GM19372 (cell line): Measurements from ENCODE around the gene CDKN1C.

Source experiments
- ATAC-seq: cut with Tn5 transposase; IDR thresholded peaks from one replicate; pipeline ENCODE4 v1.9.1; 2021; ENCODE audit warnings: mild to moderate bottlenecking, low read depth, moderate library complexity; ENCODE audit not compliant: unreplicated experiment

Gene CDKN1C

DNA sequence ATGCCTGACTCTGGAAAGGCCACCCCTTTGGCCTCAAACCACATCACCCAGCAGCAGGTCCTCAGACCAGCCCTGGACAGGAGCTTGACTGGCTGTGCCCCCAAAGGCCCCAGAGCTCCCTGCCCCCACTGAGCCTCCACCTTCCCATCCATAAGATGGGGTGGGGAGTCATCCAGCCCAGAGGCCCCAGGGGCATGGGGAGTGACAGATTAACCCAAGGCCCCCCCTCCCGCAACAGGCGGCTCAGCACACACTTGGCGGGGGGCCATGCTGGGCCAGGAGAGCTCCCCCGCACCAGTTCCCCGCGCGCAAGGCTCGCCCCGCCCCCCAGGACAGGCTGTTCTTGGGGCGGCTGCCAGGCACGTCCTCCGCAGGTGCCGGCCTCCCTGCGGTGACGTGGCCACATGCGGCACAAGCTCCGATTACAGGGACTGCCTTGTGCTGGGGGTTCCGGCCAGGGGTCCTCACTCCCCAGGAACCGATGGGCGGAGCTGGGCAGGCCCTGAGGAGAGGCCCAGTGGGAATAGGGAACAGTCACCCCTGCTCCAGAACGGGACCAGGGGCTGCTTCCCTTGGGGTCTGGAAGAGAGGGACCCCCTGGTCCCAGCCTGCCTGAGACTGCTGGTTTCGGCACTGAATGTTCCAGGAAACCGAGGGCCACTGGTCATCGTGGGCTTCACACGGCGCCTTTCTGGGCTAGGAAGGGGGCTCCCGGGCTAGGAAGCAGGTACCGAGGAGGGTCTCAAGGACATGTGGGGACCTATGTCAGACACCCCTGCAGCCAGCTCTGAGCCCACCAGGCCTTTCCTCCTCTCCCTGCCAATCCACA is 5.1 kb upstream of the CDKN1C start:
- no peak for ATAC-seq

DNA sequence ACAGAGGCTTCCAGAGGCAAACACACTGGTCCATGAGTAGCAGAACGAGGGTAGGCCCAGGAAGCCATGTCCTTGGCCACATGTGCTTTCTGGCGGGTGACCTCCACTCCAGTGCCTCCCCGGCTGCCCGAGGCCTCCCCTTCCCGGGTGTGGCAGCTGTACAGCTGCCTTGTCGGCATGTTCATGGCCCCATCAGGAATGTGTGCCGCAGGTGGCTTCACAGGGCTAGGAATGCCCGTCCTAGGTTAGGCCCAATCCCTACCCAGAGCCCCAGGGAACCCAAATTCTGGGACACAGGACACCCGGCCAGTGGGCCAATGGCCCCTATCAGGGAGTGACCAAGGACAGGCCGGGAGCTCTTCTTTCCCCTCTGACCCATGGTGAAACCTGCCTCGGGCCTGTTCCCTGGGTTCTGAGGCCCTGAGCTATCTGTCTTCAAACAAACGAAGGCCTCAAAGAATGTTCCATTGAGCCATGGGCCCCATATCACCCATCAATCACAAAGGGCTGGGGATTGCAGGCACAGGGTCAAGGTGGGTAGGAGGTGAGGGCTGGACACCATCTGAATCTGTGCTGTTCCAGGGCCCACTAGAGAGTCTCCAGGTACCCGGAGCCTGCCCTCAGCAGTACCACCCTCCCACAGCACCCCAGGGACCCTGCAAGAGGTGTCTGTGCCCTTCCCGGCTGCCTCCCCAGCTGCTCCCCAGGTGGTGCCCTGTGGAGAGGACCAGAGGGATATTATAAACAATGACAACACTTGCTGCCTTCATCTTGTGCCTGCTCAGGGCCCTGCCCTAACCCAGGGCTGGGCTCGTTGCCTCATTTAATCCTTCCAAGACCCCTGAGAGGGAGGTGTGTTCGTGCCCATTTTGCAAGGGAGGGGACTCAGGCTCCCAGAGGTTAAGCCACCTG is 4.0 kb upstream of the CDKN1C start:
- ATAC-seq = no peak

DNA sequence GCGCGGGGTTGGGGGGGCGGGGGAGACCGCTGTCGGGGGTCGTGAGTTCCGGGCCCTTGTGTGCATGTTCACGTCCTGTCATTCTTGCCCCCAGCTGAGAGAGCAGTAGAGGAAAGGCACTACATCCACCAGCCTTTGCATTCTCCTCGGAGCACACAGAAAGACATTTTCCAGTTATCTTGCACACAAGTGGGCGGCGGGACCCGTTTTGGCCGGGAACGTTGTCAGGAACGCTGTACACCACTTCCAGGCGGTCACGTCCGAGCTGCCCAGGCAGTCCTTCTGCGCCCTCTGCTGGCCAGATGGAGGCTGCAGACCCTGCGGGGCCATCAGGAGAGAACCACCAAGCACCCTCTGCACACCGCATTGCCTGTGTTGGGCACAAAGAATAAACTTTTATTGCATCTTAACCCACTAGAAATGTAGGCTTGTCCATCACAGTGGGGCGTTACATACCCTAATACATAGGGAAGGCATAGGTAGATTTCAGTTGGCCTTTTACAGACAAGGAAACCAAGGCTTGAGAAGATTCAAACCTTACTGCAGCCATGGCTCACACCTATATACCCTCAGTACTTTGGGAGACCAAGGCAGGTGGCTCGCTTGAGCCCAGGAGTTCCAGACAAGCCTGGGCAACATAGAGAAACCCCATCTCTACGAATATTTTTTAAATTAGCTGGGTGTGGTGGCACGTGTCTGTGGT is 2.8 kb upstream of the CDKN1C start:
- ATAC-seq = no peak

DNA sequence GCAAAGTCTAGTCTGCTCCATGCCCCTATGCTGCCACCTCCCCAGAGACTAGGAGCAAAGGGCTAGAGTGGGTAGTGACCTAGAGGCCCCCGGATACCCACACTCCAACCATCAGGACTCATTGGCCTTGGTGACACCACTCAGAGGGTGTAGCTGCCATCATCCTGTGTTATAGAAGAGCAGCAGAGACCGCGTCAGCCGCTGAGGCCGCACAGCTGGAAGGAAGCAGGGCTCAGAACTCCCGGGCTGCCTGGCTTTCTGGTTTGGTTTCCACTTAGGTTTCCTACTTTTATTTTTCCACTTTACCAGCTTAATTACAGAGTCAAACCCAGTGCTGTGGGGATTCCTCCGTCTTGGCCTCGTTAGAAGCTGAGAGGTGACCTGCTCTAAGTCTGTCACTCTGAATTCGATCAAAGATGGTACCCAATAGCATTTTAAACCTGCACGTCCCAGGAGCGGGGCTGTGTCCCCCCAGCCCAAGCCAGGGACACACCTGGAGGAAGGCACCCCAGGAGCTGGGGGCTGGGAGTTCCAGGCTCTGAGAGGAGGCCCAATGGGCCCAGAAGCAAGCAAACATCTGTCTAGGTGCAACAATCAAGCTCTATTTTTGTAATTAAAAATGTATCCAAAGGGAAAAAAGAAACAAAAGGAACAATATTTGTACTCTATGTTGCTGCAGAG is 2.1 kb upstream of the CDKN1C start:
- ATAC-seq = no peak

DNA sequence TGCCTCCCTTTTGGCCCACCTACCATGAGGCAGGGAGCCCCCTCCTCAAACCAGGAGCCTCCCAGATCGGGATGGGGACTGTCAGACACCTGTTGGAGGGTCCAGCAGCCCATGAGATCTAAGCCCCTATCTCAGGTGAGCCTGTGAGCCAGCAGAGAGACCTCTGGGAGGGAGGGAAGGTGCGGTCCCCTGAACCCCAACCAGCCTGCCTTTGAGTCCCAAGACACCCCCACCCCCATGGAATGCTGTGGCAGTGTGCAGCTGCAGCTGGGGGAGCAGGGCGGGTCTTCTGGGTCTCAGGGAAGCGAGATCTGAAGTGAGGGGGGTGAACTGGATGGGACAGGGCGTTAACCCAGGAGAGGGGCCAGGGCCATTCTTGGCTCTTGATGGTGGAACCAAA is 1.4 kb upstream of the CDKN1C start:
- no peak for ATAC-seq

DNA sequence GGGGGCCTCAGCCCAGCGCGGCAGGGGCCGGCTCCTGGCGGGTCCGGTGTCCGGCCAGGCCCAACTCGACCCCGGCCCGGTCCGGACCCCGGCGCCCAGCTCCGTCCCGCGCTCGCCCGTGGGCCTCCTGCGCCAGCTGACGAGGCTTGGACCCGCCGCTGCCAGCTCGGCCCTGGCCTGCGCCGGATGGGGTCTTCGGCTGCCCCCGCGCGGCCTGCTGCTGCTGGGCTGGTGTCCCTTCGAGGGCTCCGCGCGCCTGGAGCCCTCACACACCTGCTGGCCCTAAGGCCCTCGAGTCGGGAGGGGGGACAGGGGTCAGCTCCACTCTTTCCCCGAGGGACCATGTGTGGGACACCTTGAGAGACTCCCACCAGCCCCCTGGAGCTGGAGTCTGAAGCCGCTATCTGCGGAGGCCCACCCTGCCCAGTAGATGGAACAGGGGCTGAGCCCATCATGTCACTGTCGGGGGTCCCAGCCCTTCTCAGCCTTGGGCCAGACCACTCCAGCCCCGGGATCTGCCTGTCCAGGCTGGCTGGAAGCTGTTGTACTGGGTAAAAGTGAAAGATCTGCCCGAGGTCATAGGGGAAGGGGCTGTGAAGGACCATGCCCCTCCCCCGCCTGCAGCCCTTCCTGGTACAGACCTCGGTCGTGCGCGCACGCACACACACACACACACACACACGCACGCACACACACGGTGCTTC is 768 bp upstream of the CDKN1C start:
- peak; percentile 9 for ATAC-seq

DNA sequence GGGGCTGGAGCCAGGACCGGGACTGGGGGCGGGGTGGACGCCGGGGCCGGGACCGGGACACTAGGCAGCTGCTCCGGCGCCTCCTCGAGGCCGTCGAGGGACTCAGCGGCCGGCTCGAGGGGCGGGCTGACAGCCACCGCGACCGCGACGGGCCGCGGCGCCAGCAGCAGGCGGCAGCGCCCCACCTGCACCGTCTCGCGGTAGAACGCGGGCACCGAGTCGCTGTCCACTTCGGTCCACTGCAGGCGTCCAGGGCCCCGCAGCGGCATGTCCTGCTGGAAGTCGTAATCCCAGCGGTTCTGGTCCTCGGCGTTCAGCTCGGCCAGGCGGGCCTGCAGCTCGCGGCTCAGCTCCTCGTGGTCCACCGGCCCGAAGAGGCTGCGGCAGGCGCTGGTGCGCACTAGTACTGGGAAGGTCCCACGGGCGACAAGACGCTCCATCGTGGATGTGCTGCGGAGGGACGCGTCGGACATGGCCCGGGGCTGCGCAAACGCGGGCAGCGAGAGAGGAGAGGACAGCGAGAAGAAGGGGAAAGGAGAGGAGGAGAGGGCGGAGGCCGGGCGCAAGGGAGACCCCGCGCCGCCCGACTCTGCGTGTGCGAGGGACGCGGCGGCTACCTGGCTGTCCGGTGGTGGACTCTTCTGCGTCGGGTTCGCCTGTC is 428 bp downstream of the CDKN1C start:
- ATAC-seq = no peak

DNA sequence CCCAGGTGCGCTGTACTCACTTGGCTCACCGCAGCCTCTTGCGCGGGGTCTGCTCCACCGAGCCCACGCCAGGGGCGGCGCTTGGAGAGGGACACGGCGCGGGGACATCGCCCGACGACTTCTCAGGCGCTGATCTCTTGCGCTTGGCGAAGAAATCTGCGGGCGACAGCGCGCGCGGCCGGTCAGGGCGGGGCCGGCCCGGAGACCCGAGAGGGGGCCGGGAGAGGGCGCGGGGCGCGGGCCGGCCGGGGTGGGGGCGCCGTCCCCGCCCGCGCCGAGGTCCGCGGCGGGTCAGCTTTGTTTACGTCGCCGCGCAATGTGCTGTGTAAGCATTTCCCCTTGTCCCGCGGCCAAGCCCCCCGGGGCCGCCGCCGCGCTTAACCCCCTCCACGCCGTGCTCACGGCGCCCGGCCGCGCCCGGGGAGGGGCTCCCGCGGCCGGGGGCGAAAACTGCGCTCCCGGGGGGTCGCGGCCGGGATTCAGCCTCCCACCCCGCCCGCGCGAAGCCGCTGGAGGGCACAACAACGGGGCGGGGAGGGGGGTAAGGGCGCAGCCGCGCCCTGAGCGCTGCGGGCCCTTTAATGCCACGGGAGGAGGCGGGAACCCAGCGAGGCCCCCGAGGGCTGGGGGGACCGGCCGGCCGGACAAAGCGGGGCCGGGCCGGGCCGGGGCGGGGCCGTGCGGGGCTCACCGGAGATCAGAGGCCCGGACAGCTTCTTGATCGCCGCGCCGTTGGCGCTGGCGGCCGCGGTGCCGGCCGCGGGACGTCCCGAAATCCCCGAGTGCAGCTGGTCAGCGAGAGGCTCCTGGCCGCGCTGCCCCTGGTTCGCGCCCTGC is 1.4 kb downstream of the CDKN1C start:
- no peak for ATAC-seq

DNA sequence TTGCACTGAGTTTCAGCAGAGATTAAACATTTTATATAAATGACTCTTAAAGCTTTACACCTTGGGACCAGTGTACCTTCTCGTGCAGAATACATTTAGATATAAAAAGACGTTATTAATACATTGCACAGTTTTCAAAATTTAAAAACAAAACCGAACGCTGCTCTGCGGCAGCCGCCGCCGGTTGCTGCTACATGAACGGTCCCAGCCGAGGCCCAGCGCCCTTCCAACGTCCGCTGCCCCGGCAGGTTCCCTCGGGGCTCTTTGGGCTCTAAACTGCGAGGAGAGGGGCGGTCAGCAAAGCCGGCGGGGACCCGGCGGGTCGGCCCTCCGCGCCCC is 2.0 kb downstream of the CDKN1C start:
- ATAC-seq = no peak

DNA sequence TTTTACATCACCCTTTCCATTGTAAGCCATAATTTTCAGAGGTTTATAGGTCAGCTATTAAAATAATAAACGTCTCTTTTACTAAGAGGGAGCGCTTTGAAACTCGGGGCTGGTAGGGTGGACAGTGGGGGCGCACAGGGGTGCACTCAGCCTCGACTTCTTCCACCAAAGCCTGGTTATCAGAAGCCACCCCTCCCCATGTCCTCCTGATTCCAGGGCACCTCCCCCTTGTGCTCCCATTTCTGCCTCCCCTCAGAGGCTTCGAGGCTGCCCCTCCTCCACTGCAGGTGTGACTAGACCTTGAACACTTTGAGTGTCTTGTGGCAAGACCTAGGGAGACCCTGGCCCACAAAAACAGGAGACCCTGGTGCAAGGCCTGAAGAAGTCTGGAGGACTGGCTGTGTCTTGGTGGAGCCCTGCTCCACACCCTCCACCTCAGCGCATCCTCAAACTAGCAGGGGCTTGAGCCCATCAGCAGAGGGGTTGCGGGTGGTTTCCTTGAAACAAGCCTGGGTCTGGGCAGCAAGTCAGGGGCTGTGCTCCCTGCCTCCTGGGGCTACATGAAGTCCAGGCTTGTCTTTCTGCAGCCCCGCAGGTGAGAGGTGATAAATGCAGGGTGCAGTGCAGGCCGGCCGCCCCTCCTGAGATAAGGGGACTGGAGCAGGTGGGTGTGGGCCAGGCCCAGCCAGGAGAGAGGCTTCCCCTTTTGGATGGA is 3.0 kb downstream of the CDKN1C start:
- no peak for ATAC-seq

DNA sequence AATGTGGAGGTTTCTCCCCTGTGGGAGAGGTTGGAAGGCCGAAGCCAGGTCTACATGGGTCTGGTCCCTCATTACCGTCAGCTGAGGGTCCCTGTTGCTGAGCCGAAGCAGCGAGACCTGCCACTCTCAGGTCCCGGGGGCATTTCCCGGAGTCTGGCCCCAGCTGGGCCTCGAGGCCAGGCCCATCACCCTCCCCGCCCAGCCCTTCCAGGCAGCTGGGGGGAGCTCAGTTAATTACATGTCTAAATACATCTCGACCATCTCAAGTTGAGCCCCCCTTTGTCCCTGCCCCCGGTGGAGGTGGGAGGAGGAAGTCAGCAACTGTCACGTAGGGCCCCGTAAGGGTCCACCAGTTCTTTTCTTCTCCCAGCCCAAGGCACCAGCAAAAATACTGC is 3.6 kb downstream of the CDKN1C start:
- no peak for ATAC-seq

DNA sequence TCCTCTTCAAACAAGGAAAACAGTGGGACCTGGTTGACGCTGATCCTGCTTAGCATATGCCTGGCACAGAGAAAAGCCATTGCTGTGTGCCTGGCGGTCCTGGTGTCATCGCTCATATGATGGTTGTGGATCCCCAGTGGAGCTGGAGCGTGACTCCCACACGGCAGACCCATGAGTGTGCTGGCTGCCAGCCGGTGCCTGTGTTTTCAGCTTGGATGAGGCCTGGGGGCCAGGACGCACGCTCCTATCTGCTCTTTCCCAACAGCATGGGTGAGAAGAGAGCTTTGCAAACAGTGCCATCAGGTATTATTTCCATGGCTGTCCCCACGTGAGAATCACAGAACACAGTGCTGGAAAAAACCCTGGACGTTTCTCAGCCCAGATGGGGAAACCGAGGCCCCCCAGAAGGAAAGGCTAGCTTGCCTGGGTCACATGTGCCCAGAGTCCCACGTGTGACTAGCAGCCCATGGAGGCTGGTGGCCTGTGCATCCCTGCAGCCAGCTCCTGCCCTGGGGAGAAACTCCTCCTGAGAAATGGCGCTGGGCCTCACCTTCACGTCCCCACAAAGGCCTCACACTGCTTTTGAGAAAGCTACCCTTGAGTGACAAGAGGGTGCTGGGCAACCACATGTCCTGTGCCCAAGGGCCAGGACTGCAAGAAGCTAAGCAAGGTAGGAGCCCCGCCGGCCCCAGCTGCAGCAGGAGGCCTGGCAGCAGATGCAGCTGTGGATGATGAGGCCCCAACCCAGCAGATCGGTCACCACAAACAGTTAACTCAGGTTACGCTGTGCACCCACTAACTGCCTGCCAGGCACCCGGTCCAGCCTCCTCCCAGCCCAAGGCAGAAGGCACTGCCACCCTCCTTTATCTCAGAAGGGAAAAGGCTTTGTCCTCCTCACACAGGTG is 4.2 kb downstream of the CDKN1C start:
- no peak for ATAC-seq

DNA sequence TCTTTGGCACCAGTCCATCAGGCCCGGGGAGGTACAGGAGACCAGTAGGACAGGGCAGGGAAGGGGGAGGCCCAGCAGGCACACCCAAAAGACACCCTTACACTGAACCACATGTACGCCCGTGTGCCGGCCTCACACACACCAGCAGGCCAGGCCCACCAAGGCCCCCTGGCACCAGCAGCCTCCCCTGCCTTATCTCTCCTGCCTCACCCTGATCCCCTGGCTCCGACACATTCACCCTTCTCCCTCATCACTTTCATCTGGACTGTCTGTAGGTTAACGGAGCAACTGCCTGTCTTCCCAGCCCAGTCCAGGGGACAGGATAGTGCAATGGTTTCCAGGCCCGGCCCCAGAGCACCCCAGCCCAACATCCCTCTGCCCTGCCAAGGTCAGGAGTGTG is 4.9 kb downstream of the CDKN1C start:
- ATAC-seq = no peak

DNA sequence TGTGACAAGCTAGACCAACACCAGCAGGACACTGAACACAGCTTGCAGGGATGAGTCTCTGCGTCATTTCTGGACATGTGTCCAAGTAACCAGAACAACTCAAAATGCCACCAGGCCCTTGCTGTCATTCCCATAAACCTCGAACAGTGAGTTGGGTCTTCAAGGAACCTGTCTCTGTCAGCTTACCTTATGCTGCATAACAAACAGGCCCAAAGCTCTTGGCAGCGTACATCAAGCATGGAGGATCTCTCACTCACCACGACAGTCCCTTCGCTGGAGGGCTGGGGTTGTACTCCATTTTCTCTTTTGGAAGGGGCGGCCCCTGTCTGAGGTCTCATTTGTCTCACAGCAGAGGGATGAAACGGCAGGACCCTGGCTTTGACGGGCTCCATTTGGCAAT is 6.8 kb downstream of the CDKN1C start:
- ATAC-seq = no peak

DNA sequence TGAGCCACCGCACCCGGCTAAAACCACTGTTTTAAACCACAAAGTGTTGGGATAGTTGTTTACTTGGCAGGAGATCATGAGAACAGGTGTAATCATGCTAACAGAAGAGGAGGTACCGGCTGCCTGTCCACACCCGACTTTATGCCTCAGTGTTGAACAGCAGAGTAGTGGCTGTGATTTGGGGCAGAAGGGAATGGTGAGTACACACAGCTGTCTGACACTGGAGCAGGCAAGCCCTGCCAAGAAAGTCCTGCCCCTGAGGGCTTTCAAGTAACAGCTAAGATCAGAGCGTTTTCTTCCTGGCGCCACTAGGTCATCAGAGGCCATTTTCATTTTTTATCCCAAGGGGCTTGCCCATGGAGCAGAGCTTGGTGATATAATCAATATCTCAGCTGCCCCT is 8.1 kb downstream of the CDKN1C start:
- no peak for ATAC-seq

DNA sequence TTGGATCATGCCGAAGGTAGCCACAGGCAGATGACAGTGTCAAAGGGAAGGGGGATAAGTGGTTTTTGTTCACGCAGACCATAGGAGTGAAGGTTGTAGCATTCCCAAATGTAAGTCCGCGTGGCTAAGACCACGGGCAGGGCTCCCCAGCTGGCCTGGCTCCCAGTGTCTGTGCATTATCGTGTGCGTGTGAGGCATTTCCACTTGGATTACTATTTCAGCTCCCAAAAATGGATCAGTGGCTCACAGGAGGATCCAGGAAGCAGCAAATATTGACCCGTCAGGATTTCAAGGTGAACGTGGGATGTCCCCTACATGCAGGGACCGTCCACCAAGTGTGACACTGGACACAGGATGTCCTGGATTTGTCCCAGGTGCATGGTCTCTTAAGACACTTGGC is 10.6 kb downstream of the CDKN1C start:
- ATAC-seq = no peak
